Skeletal muscle cell (primary cell): ENCODE measurements around the gene TOMM40L.
A peak's percentile ranks its signal among the peaks of the same experiment; 100 is the strongest.
"Not testable (repeated sequence)": the region's sequence is repeated elsewhere in the genome, so short reads cannot be mapped to it uniquely, and the experiment has no call there.

Experiments used
- DNase-seq: peaks from one replicate; pipeline ENCODE4 v3.0.0-alpha.2; 2010; ENCODE audit warnings: low read depth
- H3K4me3 ChIP-seq: 2 replicates; pipeline ENCODE4 v1.5.1; 2011; ENCODE audit warnings: low read depth, mild to moderate bottlenecking, control low read depth, low read length, moderate library complexity

The TOMM40L gene

DNA sequence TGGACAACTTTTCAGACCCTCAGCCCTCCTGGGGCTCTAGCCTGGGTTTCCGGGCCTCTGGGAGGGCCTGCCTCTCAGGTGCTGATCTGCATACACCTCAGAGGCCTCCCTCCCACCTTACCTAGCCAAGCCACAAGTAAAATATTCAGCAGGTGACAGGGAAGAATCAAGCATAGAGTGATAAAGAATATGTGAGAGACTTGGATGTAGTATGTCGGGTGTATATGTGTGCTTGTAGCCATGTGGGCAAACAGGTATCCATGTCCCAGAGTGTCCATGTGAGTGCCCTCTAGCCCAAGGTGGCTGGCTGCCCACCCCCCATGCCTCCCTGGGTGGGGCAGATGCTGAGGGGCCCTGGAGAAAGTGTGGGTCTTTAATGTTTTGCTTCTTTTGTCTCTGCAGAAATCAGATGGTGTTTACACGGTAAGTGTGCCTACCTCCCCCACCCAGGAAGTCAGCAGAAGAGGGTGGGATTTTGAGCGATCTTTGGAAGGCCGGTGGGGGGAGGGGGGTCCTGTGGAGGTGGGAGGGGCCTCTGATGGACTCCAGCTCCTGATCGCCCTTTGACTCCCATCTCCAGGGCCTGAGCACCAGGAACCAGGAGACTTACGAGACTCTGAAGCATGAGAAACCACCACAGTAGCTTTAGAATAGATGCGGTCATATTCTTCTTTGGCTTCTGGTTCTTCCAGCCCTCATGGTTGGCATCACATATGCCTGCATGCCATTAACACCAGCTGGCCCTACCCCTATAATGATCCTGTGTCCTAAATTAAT lies 7.4 kb upstream of the TOMM40L start:
- no peak for DNase-seq
- no peak overlapping the region for H3K4me3 ChIP-seq

DNA sequence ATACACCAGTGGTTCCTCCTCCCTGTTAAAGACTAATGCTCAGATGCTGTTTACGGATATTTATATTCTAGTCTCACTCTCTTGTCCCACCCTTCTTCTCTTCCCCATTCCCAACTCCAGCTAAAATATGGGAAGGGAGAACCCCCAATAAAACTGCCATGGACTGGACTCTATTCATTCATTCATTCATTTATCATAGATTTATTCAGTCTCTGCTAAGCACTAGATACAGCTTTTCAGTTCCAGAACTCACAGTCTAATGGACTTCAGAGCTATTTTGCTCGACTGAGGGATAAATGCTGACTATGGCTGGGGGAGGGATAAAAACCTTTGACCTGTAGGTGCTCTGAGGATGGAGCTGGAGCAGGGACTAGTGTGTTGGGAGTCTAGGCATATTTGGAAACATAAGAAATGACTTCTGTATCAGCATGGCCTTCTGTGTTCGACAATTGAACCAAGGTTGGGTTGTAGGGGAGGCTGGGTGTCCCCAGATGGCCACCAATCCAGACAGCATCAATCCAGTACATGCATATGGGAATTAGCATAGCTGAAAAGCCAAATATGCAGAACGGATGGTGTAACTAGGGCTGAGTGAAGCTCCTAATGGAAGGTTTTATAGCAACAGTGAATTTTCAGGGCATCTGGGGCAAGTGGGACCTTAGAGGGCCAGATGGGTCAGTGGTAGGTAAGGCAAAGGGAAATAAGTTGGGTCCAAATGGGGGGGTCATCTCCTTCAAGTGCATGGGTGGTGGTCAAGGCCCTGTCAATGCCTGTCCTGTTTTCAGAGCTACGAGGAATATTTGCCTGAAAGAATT lies 6.6 kb upstream of the TOMM40L start:
- no peak overlapping the region for H3K4me3 ChIP-seq
- no peak for DNase-seq

DNA sequence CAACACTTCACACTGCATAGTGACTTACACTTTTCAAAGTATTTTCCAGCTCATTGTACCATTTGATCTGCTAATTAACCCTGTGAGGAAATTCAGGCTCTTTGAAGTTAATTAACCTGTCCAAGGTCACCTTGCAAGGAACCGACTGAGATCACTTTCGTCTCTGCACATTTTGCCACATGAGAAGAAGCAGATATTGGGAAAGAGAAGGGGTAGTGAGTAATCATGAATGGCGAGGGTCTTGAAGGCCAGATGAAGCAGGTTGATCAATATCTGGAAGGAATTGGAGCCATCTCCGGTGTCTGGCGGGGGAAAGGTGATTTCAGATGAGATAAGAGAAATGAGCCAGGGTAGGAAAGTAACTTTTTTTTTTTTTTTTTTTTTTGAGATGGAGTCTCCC lies 5.9 kb upstream of the TOMM40L start:
- no peak overlapping the region for H3K4me3 ChIP-seq
- no peak for DNase-seq

DNA sequence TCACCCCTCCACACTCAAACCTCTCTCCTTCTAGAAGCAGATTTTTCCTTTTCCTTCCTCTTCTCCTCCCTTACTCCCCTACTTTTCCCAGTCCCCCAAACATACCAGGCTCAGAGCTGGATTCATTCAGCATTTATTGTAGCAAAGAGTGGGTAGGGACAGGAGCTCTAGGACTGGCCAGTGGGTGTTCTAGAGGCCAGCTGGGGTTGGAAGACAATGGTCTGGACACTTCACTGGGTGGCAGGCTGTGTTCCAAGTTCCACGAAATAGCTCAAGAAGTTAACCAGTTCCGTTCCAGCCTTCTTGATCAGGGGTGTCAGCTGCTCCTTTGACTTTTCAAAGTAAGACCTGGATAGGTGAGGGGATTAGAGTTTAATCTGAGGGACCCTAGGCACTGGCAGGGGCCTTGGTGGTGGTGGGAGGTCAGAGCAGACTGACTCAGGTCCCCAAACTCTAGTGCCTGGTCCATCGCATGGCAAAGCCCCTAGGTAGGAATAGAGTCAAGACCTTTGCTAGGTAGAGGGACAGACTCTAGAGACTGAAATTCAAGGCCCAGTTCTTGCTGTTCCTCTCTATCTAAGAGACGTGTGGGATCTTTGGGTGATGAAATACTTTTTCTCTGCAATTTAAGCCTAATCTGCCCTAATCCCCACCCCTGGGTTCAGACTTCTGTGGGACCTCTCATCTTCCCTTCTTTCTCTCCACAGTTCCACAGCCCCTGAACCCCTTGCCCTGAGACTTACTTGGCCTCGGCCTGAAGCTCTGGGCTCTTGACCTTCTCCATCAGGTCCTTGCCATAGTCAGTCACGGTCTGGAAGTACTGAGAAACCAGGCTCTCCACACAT lies 3.5 kb upstream of the TOMM40L start:
- no peak overlapping the region for H3K4me3 ChIP-seq
- DNase-seq: no peak

GRCh38 chr1:161223805-161224694 lies 1.8 kb upstream of the TOMM40L start:
- no peak overlapping the region for H3K4me3 ChIP-seq
- no peak for DNase-seq

- H3K4me3 ChIP-seq, DNase-seq: not testable (repeated sequence)
These were observed 1.2 kb upstream of the TOMM40L start for GRCh38 chr1:161224695-161225087.

- DNase-seq: no peak
- H3K4me3 ChIP-seq: no peak overlapping the region
These were observed 704 bp upstream of the TOMM40L start for GRCh38 chr1:161225178-161225533.

DNA sequence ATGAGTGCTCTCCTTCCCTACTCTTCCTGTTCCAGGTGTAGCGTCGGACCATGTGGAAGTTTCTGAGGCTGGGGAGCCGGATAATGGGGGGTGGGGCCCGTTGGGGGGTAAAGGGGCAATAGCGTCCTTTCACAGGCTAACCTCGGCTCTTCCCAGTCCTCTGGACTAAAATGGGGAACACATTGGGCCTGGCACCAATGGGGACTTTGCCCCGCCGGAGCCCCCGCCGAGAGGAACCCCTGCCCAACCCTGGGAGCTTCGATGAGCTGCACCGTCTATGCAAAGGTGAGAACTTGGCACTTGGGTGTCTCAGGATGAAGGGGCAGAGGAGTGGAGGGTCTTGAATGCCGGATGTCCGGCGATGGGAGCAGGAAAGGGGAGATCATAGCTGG lies 456 bp downstream of the TOMM40L start:
- peak overlapping the region; percentile 66 for H3K4me3 ChIP-seq
- no peak for DNase-seq

GRCh38 chr1:161226759-161227158 lies 899 bp downstream of the TOMM40L start:
- DNase-seq: no peak
- peak overlapping the region; percentile 66 for H3K4me3 ChIP-seq

- peak overlapping the region; percentile 5 for H3K4me3 ChIP-seq
- peak; percentile 23 for DNase-seq
These were observed 1.5 kb downstream of the TOMM40L start for GRCh38 chr1:161227196-161227871.

DNA sequence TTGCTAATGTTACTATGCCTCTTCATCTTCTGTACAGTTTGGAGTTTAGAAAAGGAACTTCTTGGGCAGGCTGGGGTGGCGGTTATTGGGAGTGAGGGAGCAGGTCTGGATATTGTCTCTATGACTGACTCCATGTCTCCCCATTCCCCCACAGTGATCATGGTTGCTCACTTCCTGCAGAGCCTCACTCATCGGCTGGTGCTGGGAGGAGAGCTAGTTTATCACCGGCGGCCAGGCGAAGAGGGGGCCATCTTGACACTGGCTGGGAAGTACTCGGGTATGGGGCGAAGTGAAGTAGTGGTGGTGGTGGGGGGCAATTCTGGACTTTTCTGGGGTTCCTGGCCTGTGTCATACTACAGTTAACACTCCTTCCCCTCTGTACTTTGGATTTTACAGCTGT lies 2.2 kb downstream of the TOMM40L start:
- H3K4me3 ChIP-seq: no peak overlapping the region

DNA sequence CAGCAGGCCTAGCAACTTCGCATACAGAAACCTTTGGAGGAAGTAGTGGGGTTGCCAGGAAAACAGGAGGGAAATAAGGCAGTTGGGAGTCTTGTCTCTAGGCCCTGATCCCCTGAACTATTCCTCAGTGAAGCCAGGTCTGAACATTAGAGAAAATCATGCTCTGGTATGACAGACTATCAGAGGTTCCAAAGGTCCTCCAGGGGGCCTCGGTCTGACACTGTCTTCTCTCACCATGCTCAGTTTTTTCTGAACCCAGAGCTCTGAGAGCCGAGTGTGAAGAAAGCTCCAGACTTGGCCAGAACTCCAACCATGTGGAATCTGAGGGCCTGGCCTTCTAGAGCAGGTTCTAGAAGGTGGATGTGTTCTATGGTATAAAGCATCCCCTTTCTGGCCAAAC lies 4.0 kb downstream of the TOMM40L start:
- no peak overlapping the region for H3K4me3 ChIP-seq
- DNase-seq: no peak

More for the DNA sequence above, 2.2 kb downstream of the TOMM40L start:
- DNase-seq: no peak

- DNase-seq: no peak
- no peak overlapping the region for H3K4me3 ChIP-seq
These were observed 4.9 kb downstream of the TOMM40L start for GRCh38 chr1:161230762-161231161.

GRCh38 chr1:161233102-161233501 lies 7.2 kb downstream of the TOMM40L start:
- no peak overlapping the region for H3K4me3 ChIP-seq
- DNase-seq: no peak

DNA sequence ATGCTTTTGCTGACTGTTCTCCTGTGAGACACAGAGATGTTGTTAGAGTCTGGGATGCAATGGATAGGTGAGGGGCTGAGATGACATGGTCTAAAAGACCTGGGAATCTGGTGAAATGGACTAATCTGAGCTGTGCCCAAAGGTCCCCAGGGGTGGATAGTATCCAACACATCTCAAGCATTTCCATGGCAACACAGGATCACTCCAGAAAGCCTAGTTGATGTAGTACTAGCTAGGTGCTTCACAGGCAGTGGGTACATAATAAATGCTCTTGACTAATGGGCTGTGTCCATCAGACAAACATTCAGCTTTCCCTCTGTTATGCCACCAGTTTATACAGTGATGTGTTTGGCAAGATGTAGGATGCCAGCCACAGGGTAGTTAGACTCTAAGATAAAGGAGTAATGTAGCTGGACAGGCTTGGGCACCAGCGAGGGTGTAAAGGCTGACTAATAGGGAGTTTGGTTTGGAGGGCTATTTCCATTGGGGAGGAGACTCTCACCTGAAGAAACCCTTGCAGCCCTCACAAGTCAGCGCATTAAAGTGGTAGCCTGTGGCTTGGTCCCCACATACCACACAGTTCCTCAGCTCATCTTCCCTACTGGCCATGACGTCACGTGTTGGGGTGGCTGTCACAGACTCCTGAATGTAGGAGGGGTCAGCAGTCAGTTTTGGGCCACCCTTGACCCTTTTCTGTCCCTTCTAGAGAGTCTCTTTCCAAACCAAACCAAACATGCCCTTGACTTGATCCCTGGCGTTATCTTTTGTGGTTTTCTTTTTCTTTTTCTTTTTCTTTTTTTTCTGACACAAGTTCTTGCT lies 10.3 kb downstream of the TOMM40L start:
- DNase-seq: no peak
- H3K4me3 ChIP-seq: no peak overlapping the region

DNA sequence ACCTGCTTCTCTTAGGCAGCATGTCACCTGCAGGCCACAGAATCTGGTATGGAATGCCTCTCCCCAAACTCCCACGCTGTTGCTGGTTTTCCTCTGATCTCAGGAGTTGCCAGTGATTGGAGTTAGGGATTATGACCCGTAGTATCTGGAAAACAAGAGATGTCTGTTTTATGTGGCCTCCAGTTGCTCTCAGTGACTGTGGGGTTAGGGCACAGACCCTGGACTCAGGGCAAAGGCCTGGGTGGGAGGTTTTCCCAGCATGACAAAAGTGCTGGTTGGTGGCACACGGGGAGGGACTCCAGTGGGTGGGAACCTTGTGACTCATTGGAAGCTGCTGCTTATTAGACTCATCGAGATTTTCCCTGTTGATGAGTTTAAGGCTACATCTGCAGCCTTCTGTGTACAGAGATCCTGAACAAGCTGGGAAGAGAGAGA lies 12.2 kb downstream of the TOMM40L start, which contains the start of gene NR1I3:
Gene NR1I3, minus strand, starts transcription at position 165 of the 435 bp plus-strand sequence. CDS start 1,638 bp downstream, outside the sequence.
- no peak within 1 kb of the TSS for H3K4me3 ChIP-seq
- DNase-seq: no peak

DNA sequence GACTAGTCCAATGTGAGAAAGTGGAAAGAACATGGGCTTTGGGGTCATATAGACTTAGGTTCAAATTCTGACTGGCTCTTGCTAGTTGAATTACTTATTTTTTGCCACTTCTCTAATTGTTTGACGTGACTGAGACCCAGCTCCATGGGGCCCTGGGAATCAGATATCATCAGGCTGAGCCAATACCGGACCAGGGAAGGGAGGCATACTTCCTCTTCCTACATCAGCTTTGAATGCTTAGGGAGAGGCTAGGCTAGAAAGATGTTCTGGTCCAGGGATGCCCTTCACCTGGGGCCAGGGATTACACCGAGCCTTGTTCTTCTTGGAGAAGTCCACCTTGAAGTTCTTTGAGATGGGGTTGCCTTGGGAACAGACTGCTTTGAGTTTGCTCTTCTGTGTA lies 15.8 kb downstream of the TOMM40L start:
- DNase-seq: no peak
- no peak overlapping the region for H3K4me3 ChIP-seq

DNA sequence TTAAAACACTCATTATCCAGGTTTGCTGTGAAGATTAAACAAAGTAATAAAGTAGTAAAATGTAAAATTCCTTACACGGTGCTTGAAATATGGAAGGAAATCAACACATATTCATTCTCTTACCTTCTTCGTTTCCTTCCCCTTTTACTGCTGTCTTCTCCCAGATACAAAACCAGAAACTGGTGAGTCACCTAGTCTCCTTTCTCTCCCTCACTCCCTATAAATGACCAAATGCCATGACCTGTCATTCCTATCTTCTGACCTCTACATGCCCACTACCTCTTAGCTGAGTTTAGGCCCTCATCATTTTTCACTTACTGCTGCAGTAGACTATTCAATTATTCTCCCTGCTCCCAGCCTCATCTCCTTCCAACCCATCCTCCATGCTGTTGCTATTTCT lies 16.5 kb downstream of the TOMM40L start:
- no peak for DNase-seq
- no peak overlapping the region for H3K4me3 ChIP-seq
